NCI-H526 treated with DMSO at 0.1 percent for 48 hours (cell line): ENCODE measurements around the gene PROSER2.

Source experiments
- DNase-seq: peaks from one replicate; lab custom pipeline; 2025; lab: John Stamatoyannopoulos, UW

Gene PROSER2, protein sequence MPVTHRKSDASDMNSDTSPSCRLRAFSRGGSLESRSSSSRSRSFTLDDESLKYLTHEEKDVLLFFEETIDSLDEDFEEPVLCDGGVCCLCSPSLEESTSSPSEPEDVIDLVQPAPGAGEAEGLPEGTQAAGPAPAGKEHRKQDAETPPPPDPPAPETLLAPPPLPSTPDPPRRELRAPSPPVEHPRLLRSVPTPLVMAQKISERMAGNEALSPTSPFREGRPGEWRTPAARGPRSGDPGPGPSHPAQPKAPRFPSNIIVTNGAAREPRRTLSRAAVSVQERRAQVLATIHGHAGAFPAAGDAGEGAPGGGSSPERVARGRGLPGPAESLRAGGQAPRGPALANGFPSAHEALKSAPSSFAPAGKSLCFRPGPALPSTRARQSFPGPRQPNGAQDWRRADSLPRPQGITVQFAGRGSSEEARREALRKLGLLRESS

DNA sequence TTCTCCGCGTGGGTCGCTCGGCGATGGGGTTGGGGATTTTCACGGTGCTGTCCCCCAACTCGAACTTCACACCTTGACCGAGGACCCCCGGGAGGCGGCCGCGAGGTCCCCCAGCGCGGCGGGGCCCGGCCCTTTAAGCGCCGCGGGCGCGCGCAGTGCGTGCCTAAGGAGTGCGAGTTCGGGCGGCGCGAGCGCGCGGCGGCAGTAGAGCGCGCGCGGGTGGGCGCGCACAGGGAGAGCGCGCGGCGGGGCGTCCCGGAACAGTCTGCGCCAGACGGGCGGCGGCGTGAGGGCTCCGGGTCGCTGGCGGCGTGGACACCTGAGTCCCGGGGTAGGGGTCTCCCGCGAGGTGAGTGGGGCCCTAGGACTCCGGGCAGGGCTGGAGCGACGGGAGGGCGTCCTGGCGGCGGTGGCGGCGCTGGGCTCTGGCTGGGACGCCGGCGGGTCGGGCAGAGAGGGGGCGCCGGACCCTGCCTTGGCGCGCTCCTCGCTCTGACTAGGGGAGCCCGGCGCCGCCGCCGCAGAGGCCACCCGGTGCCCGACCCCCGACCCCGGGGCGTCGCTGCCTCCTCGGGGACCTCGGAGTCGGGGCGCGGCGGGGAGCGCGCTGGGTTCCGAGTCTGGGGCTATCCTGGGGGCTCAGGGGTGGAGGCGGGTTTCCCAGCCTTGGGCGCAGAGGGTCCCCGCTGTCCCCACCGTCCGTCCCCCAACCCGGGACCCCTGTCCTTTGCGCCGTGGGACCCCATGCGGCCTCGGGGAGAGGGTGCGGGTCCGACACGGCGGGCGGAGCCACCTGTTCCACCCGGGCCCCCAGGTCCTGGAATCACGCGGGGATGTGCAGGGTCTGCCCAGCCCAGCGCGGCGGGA, at the start of gene PROSER2:
Gene PROSER2 (plus strand): TSS at position 235 of the 867 bp plus-strand sequence. CDS start 28,722 bp downstream, outside the sequence.
- DNase-seq, result no peak

DNA sequence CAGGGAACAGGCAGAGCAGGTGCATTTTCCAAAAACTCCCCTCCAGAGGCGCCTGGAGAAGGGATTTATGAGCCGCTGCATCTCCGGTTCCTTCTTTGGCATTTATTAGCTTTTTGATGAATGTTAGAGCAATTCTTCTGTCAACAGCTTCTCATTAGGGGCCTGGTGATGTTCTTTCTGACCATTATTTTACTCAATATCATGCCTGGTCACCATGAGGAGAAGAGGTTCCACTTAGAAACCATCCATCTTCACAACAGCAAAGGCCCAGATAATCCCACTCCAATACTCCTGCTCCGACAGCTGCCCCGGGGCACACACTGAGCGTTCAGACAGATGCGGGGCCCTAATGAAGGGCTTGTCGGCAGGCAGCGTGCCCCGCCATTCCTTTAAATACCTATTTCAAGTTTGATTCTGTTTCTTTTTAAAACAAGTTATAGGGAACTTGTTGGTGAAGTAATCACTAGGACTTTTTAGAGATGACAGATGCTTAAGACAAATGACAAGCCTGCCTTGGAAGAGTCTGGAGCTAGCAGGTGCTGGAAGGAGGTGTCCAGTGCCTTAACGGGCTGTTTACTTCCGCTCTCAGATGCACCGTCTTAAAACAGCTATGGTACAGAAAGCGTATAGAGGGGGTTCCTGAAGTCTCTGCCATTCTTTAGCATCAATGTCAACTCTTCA, 49.3 kb upstream of the PROSER2 start:
- no peak for DNase-seq

DNA sequence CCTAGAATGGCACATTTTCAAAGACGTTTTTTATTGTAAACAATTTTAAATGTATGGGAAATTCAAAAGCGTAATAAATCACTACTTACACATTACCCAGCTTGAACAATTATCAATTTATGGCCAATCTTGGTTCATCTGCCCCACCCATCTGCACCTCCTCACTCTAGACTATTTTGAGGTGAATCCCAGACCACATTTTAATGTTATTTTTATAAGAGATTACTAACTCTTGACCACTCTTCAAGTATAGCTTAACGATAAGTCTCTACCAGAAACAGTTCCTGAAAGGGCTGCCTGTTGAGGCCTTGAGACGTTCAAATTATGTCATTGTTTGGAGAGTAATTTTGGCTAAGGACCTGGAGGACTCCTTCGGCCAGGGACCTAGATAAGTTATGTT, 47.7 kb upstream of the PROSER2 start:
- DNase-seq, result no peak

DNA sequence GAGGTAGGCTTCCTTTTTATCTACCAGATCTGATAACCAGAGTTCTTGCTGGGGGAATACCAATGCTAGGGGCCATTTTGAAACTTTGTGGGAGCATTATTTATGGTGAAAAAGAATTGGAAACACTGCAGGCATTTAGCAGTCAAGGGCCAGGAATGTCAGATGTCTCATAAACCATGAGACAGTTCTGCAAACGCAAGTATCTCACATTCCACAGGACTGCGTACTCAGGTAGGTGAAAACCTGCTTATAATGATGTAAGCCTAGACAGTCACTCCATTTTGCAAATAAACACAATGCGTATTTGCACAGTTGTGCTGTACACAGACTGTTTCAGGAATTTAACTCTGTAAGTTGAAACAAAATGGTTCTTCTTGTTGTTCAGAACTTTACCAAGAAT, 47.1 kb upstream of the PROSER2 start:
- DNase-seq, result no peak

DNA sequence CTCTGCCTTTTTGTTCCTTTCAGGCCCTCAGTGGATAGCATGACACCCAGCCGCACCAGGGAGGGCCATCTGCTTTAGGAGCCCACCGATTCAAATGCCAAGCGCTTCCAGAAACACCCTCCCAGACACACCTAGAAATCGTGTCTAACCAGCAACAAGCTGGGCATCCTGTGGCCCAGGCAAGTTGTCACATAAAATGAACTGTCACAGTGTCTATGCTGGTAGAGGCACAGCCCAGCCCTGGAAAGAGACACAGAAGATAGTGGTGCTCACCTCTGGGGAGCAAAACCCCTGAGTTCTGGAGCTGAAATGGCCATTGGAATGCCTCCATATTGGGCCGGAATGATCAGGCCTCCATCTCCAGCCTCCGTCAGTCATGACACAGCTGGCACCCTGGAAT, 42.0 kb upstream of the PROSER2 start:
- no peak for DNase-seq

DNA sequence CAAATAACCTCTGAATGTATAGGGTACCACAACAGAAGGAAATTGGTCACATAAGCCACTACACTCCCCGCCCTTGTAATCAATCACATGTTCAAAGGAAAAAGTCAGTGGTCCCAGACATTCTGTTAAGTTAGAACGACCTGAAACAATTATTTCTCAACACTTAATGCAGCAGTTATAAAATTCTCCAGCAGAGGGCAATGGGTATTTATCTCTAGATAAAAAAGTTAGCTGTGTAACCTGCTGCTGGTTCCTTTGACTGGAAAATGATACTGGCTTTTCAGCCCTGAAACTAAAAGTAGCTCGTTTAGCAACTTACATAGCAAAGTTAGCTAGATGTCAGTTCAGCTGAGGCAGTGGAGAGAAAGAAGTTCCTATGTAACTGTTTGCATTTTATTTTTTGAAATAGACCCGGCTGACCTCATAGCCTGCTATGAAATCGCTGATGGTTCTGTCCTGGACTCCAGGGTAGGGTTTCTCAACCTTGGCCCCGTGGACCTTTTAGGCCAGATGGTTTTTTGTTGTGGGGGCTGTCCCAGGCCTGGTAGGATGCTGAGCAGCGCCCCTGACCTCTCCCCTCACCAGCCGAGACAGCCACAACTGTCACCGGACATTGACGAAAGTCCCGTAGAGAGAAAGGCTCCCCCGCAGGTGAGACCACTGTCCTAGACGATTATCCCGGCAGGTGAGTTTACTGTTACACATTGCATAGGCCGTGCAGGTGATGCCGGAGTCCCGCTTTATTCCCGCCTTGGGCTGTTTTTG, 40.2 kb upstream of the PROSER2 start:
- peak; percentile 30 for DNase-seq

DNA sequence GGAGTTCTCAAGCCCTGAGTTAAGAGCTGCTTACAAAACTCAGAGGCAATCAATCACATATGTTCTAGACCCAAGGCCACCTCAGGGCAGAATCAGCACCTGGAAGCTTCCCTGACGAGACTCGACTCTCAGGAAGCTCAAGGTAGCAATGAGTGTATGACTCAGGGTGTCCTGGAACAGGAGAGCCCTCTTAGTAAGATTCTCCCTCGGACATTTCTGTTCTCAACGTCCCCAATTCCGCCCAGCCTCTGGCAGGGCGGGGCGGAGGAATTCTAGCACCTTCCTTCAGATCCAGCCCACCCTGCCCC, 39.6 kb upstream of the PROSER2 start:
- DNase-seq, result no peak

DNA sequence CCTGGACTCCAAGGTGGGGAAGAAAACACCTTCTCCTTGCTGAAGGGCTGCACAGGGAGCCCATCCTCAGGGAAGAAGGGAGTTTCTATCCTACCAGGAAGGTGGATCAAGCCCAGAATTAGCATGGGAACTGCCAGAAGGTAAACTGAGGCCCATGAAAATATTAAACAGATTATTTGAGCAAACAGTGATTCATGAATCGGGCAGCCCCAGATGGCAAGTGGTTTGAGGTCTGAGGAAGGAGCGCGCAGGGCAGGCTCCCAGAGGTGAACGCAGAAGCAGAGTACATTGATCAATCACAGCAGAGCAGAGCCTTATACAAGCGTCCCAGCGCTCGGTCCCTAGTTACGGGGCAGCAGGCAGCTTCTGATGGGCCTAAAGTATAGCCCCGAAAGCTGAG, 35.8 kb upstream of the PROSER2 start:
- DNase-seq, result no peak

DNA sequence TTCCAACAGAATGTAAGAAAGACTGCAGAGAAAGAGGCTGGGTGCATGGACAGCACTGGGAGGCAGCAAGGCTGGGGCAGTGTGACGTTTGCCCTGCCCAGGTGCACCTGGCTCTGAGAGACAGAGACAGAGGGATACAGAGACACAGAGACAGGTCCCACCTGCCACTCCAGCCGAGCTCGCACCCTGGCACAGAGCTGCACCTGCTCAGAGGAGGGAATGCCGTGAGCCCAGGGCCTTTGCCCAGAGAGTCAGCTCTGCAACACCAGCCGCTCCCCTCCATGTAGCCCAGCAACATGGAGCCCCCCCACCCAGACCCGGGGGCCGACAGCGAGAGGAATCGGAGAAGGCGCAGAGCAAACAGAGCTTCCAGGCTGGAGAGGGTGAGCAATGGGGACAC, 35.3 kb upstream of the PROSER2 start:
- DNase-seq, result no peak

DNA sequence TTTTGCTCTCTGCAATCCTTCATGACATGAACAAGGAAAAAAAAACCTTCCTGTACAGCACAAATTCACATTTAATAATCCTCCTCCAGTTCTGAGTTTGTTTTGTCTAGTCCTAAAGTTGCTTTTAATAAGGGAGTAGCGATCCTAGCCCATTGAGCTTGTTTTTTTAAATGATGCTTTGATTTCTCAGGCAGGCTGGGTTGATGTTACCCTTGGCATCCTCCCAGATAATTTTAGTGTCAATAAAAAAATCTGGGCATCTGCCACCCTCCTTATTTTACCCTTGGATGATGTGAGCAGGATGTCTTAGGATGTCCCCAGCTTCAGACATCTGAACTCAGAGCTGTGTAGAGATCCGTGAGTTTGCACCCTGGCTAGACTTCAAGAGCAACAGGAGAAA, 33.9 kb upstream of the PROSER2 start:
- DNase-seq, result no peak

DNA sequence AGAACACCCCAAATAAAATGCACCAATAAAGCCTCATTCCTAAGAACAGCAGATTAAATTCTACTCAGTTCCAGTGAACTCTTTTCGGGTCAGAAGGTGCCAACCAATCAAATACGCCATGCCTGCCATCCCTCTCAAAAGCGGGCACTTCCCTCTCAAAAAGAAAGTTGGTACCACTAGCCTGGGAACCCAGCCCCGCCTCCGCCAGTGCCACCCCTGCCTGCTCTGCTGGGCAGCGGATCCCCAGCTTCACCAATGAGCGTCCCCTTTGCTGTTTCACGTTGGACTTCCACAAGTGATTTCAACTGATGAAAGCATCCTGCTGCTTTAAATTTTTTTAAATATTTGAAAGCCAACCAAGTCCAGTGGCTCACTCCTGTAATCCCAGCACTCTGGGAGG, 33.2 kb upstream of the PROSER2 start:
- no peak for DNase-seq

DNA sequence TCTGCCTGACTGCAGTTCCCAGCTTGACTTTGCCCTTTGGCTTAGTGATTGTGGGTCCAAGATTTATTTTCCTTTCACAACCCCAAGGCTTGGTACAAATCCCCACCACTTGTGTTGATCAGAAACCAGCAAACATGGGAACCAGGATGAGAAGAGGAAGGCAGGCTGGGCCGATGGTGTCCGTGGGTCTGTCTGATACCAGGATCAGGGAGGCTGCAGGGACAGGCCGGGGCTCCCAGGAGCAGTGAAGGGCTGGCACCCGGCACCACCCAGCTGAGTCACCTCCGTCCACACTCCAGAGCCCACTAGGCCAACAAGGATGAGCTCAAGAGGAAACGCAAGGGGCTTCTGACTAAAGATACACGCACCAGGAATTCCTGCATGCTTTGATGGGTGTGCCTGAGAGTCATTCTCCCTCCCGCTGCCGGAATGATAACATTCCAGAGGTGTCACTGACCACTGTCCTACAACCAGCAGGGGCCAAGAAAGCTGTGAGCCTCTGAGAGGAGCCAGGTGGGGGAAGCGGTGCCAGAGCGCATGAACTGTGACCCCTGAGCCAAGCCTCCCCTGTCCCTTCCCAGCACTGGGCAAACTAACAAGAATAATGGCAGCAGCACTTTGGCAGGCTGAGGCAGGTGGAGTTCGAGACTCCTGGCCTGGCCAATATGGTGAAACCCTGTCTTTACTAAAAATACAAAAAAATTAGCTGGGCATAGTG, 29.2 kb upstream of the PROSER2 start:
- no peak for DNase-seq

DNA sequence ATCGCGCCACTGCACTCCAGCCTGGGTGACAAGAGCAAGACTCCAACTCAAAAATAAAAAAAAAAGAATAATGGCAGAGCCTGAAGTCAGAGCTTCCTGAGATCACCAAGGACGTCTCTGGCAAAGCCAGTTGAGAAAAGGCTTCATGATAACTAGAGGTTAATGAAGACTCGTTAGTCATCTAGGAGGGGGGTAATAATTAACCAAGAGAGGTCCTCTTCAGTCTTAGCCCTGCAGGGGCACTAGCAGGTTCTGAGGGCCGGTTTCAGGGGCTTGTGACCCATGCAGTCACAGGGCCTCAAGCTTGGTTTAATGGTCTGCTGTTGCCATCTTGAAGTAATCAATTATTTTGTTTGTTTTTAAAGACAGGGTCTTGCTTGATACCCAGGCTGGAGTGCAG, 28.6 kb upstream of the PROSER2 start:
- DNase-seq, result no peak

DNA sequence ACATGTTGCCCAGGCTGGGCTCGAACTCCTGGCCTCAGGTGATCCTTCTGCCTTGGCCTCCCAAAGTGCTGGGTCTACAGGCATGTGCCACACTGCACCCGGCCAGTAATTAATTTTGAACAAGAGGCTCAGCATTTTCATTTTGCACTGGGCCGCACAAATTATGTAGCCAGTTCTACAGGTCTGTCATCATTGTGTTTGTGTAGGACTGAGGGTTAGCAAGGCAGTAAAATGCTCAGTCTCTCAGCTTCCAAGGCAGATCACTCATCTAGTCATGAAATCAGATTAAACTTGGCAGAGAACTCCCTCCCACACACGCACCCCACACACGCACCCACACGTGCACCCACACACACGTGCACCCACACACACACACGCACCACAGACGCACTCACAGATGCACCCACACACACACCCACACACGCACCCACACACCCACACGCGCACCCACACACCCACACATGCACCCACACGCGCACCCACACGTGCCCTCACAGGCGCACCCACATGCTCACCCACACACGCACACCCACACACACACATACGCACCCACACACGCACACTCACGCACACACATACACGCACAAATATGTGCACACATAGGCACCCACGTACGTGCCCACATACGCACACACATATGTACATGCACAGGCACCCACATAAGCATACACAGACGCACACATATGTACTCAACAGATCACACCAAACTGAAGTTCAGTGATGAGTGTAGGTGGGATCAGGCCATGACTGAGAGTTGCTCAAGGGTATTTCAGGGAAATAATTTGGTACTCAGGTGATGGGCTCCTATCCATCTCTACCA, 27.8 kb upstream of the PROSER2 start:
- no peak for DNase-seq

DNA sequence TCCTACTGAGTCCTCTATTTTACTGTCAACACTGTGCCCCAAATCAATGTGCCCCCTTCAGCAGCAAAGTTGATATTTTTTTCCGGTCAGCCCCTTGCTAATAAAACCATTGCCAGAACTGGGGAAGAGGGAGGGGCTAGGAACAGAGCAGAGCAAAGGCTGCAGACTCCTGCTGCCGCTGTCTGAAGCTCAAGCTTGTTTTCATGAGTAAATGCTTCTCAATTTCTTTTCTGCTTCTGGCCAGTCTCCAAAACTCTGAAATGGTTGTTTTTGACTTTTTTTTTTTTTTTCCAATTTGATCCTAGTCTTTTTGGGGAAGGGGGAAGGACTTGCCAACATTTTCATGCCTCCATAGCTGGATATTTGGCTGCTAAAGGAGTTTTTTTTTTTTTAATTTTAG, 26.7 kb upstream of the PROSER2 start:
- DNase-seq, result no peak

DNA sequence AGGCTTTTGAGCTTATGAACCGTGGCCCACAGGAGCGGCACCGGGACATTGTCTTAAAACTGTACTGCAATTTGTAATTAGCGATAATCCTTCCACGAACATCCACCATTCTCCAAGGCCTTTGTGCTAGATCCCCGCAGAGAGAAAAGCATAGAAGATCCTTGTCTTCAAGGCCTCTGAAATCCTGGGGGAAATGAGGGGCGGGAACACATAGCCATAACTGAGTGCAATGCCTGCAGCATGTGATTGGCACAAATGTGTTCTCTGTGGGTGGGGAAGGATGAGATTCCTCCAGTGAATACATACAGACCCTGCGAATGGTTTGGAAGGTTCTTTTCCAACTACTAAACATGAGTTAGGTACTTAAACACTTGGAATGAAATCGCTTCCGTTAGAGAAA, 25.9 kb upstream of the PROSER2 start:
- DNase-seq, result no peak

DNA sequence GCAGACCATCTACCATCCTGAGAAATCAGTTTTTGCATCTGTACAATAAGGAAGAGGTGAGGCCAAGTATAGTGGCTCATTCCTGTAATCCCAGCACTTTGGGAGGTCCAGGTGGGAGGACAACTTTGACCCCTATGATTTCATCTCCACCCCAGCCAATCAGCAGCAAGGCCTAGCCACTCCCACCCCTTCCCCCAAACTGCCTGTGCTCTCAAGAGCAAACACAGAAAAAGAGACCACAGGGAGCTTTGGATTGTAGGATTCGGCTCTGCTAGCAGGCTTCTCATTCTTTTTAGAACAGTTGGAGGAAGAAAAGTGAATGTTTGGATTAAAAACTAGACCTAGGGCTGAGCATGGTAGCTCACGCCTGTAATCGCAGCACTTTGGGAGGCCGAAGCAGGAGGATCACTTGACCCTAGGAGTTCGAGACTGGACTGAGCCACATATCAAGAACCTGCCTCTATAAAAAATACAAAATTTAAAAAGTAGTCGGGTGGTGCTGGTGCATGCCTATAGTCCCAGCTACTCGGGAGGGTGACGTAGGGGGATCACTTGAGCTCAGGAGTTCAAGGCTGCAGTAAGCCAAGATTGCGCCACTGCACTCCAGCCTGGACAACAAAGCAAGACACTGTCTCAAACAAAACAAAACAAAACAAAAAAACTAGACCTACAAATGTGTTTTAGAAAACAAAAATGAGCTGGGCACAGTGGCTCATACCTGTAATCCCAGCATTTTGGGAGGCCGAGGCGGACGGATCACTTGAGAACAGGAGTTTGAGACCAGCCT, 25.1 kb upstream of the PROSER2 start:
- no peak for DNase-seq

DNA sequence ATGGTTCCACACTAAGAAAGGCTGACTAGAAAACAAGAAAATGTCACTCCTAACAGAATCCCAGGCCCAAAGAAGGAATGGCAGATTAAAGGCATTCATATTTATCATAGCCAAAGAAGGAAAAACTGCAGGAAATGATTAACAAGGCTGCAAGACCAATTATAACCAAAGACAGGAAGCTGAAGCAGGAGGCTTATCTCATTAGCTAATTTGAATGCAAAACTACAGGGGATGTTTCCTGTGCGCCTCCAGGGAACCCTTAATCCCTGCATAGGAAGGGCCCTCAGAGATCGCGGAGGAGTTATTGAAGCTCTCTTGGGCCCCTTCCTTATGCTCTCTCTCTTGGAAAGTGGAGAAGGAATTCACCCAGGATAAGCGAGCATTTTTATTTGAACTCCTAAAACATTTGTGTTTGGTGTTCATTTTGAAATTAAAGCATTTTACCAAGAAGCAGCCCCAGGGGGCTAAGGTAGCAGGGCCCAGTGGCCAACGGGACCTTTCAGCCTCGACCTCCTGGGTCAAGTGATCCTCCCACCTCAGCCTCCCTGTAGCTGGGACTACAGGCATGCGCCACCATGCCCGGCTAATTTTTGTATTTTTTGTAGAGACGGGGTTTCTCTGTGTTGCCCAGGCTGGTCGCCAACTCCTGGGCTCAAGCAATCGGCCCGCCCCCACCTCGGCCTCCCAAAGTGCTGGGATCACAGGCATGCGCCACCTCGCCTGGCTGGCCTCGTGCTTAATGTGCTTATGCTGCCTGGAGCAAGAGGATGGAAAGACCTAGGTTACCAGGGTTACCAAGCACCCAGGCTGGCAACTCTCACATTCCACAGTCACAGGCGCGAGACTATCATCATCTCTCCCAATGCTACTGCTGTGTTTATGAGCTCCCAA, 24.1 kb upstream of the PROSER2 start:
- no peak for DNase-seq

DNA sequence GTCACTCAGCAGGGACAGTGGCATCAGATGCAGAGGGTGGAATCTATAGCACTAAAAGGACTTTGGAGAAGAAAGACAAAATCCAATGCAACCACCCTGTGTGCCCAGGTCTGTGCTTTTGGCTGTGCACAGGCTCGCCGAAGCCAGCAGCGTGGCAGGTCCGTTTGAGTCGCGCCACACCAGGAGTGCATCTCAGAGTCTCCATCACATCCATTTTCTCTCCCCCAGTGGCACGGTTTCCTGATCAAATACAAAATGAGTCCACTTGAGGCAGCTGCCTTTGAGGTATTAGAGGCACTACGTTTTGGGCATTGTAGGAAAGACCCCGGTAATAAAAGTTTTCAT, 23.4 kb upstream of the PROSER2 start:
- no peak for DNase-seq
